SK-N-SH (cell line): ENCODE measurements around the gene PUDP. TPM values are rescaled to one million over a fixed set of nuclear protein-coding genes. Genes with fewer than 3 reads are reported as not detected.
A peak's percentile ranks its signal among the peaks of the same experiment; 100 is the strongest.
"Not testable (repeated sequence)": the region's sequence is repeated elsewhere in the genome, so short reads cannot be mapped to it uniquely, and the experiment has no call there.

ENCODE experiments used
- CTCF ChIA-PET: fragments of 300-600, 350-600 bp; formaldehyde crosslinking; extraction: SDS; loops from one replicate; lab custom pipeline; 2021; lab: Yijun Ruan, JAX
- POLR2A ChIA-PET: fragments of 350-600 bp; sonication (Branson Sonifier 250); formaldehyde crosslinking; extraction: SDS; loops from one replicate; lab custom pipeline; 2020; ENCODE audit warnings: antibody characterized with exemption, inconsistent platforms; lab: Yijun Ruan, JAX
- DNase-seq: peaks from one replicate; pipeline ENCODE4 v3.0.0; 2012
- H2AFZ ChIP-seq: fragments of 200-600 bp; sonication (generic); 2 replicates; pipeline ENCODE4 v1.8.1; 2016; ENCODE audit warnings: antibody characterized with exemption, mild to moderate bottlenecking, low read depth
- H3F3A ChIP-seq: fragments of 200-600 bp; sonication (generic); replicated peaks from 2 replicates; pipeline ENCODE3; 2016; ENCODE audit warnings: antibody characterized with exemption, mild to moderate bottlenecking; ENCODE audit not compliant: insufficient read depth
- H3K27ac ChIP-seq, 2 experiments: fragments of 200-500 bp in 1 of 2; fragments of 200-600 bp in 1 of 2; sonication (Bioruptor generic) in 1 of 2; sonication (generic), shearing (Covaris generic) in 1 of 2; 2 replicates each; pipeline versions ENCODE4 v1.5.1 to v1.6.1; 2014 to 2016; ENCODE audit warnings: low read depth in 2 of 2, inconsistent platforms in 1 of 2, low read length in 1 of 2, mild to moderate bottlenecking in 1 of 2, mixed read lengths in 1 of 2
- H3K27me3 ChIP-seq: fragments of 200-600 bp; sonication (generic), shearing (Covaris generic); 2 replicates; pipeline ENCODE4 v1.6.1; 2016; ENCODE audit warnings: mixed run types; ENCODE audit not compliant: insufficient read depth
- H3K36me3 ChIP-seq, 2 experiments: fragments of 200-500 bp in 1 of 2; fragments of 200-600 bp in 1 of 2; sonication (Bioruptor generic) in 1 of 2; sonication (generic) in 1 of 2; replicated peaks in 1 of 2; 2 replicates each; pipeline versions ENCODE3 to v1.5.1; 2014 to 2016; ENCODE audit warnings: low read length in 1 of 2, mild to moderate bottlenecking in 1 of 2; ENCODE audit not compliant: insufficient read depth in 2 of 2, control insufficient read depth in 1 of 2
- H3K4me1 ChIP-seq, 2 experiments: fragments of 200-500 bp in 1 of 2; fragments of 200-600 bp in 1 of 2; sonication (Bioruptor generic) in 1 of 2; sonication (generic), shearing (Covaris generic) in 1 of 2; 2 replicates each; pipeline versions ENCODE4 v1.5.1 to v1.6.1; 2014 to 2016; ENCODE audit warnings: low read depth in 1 of 2, low read length in 1 of 2, mixed run types in 1 of 2; ENCODE audit not compliant: insufficient read depth in 2 of 2, control insufficient read depth in 1 of 2
- H3K4me2 ChIP-seq: fragments of 200-600 bp; sonication (generic), shearing (Covaris generic); 2 replicates; pipeline ENCODE4 v1.6.1; 2017; ENCODE audit warnings: mixed run types
- H3K4me3 ChIP-seq, 2 experiments: fragments of 200-500 bp in 1 of 2; fragments of 200-600 bp in 1 of 2; sonication (Bioruptor generic) in 1 of 2; sonication (generic), shearing (Covaris generic) in 1 of 2; 2 replicates each; pipeline versions ENCODE4 v1.5.1 to v1.8.1; 2014 to 2016; ENCODE audit warnings: low read depth in 2 of 2, inconsistent platforms in 1 of 2, low read length in 1 of 2, mild to moderate bottlenecking in 1 of 2, mixed read lengths in 1 of 2, moderate library complexity in 1 of 2
- H3K79me2 ChIP-seq: fragments of 200-600 bp; sonication (generic); 2 replicates; pipeline ENCODE4 v1.8.1; 2017; ENCODE audit warnings: mild to moderate bottlenecking; ENCODE audit not compliant: insufficient read depth
- H3K9ac ChIP-seq: fragments of 200-600 bp; sonication (generic); 2 replicates; pipeline ENCODE4 v1.6.1; 2017; ENCODE audit warnings: mixed run types
- H3K9me2 ChIP-seq: fragments of 200-600 bp; sonication (generic); 2 replicates; pipeline ENCODE4 v1.6.1; 2017; ENCODE audit warnings: mixed run types
- H3K9me3 ChIP-seq: fragments of 200-600 bp; sonication (generic); 2 replicates; pipeline ENCODE4 v1.6.1; 2017; ENCODE audit warnings: mixed run types, mild to moderate bottlenecking, moderate library complexity
- H4K20me1 ChIP-seq: fragments of 200-600 bp; sonication (generic); 2 replicates; pipeline ENCODE4 v1.6.1; 2017; ENCODE audit warnings: mild to moderate bottlenecking, mixed run types; ENCODE audit not compliant: insufficient read depth
- GATA2 ChIP-seq: sonication (generic); formaldehyde crosslinking; IDR thresholded peaks from 2 replicates; pipeline ENCODE4 v1.5.0; 2020; ENCODE audit warnings: mild to moderate bottlenecking, missing genetic modification reagents
- RCOR1 ChIP-seq: fragments of 150-350 bp; IDR thresholded peaks from 2 replicates; pipeline ENCODE4 v1.6.1; 2017; ENCODE audit warnings: antibody characterized with exemption, low read length
- WGBS: methylation state at CpG from one replicate; pipeline ENCODE4 v1.1.6; 2017; ENCODE audit warnings: low lambda C conversion rate; 5-methylcytosine and 5-hydroxymethylcytosine counted together
- polyA plus RNA-seq, 3 experiments: library from polyadenylated mRNA; depleted of rRNA; stranded (reverse); fragments of >200 nt; gene quantifications; 2 replicates each; pipeline ENCODE4 v1.2.3, GENCODE V29; 2012
- small RNA-seq, 7 experiments: library from RNA; depleted of rRNA; stranded (forward); fragments of <200 nt; gene quantifications; one replicate each; pipeline ENCODE3, GENCODE V24; 2012

PUDP gene
- polyA plus RNA-seq, 1 of the 3 experiments (the other 2 are of a cell fraction) = 23.0 TPM

GRCh38 chrX:7012262-7012834, 135.6 kb downstream of the PUDP start:
- H4K20me1 ChIP-seq, CTCF ChIA-PET, H3K9ac ChIP-seq, H3K9me3 ChIP-seq, H3K36me3 ChIP-seq, H3K4me3 ChIP-seq, H3K27ac ChIP-seq, H3K79me2 ChIP-seq, H2AFZ ChIP-seq, H3K9me2 ChIP-seq, H3K27me3 ChIP-seq, POLR2A ChIA-PET, H3F3A ChIP-seq, H3K4me1 ChIP-seq: not testable (repeated sequence)
- TF ChIP-seq RCOR1 (0 out of 2 replicates have a peak, but pooled peaks have one; percentile 26), GATA2 (CRISPR knock-in tag) (peak; percentile 54; the same call in 1 of the 2 replicates)
- 5% methylated on average over 8 of the region's 8 CpGs for WGBS
- DNase-seq = peak; percentile 8
- peak overlapping the region; percentile 12 for H3K4me2 ChIP-seq

DNA sequence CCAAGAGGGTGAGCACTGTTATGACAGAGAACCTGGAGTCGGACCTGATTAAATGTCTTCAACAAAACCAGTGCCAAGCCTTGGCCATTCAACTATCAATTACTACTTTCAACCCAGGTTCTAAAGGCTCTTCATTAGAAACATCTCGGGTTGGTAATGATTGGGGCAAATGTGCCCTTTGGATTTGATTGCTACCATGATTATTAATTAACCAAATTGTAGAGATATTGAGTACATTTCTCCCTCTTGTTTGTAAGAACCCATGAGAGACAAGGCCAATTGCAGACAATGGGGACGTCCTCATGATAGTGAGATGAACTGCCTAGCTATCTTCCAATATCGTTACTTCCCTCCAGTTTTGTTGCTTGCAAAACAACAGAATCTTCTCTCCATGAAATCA, 137.1 kb downstream of the PUDP start:
- H2AFZ ChIP-seq, H3K4me3 ChIP-seq, H3K9me2 ChIP-seq, H3K36me3 ChIP-seq, H3K9ac ChIP-seq, H3K27ac ChIP-seq, DNase-seq, H3K4me1 ChIP-seq, H4K20me1 ChIP-seq, H3F3A ChIP-seq, H3K9me3 ChIP-seq, H3K79me2 ChIP-seq, CTCF ChIA-PET, POLR2A ChIA-PET, H3K27me3 ChIP-seq, H3K4me2 ChIP-seq: not testable (repeated sequence)
- 4% methylated on average over 4 of the region's 4 CpGs for WGBS

DNA sequence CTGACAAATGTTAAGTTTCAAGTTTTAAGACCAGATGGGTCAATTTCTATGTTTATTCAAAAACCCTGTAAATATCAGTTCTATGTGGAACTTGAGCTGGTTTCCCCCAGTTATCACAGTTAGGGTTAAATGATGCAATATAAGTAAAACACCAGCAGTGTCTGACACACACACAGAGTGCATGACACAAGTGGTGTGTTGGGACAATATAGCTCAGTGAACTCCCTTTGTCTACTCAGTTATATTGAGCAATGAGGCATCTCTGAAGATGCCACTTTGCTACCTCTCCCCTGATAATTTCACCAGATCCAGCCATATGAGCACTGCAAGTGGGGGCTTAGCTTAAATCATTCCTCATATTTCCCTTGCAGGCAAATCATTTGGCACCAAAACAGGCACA, 140.6 kb downstream of the PUDP start:
- DNase-seq, H3K27me3 ChIP-seq, H3K27ac ChIP-seq, H3K4me3 ChIP-seq, H2AFZ ChIP-seq, H3K79me2 ChIP-seq, H3K4me2 ChIP-seq, H3K9me3 ChIP-seq, CTCF ChIA-PET, H3F3A ChIP-seq, H4K20me1 ChIP-seq, H3K9ac ChIP-seq, H3K9me2 ChIP-seq, H3K4me1 ChIP-seq, H3K36me3 ChIP-seq, POLR2A ChIA-PET: not testable (repeated sequence)

Small RNA genes within 50 kb of the gene (small RNA-seq; reads per million reads assigned to genes)
- 0 to 0.96 (median 0) reads per million in 7 experiments for gene MIR4767

Other genes with a start within 250 kb of the PUDP start
- 1.1 and 1.4 TPM in 2 replicates for gene STS, start 441 bp downstream of the PUDP start, polyA plus RNA-seq (2012; rRNA removed)